HepG2 (cell line): ENCODE results near the gene APRT. TPM values are rescaled to one million over a fixed set of nuclear protein-coding genes. Genes with fewer than 3 reads are reported as not detected.

ENCODE experiments used
- ETV5 ChIP-seq: IDR thresholded peaks from 2 replicates; pipeline ENCODE4 v1.6.1; 2018; ENCODE audit warnings: missing biosample characterization, missing genetic modification reagents, inconsistent platforms, borderline replicate concordance
- MAFG ChIP-seq: sonication (generic); formaldehyde crosslinking; IDR thresholded peaks from 2 replicates; pipeline ENCODE4 v1.5.1; 2020; ENCODE audit warnings: mild to moderate bottlenecking, missing genetic modification reagents
- MTA1 ChIP-seq: sonication (generic); formaldehyde crosslinking; IDR thresholded peaks from 2 replicates; pipeline ENCODE4 v1.4.0; 2020; ENCODE audit warnings: missing genetic modification reagents, mild to moderate bottlenecking, borderline replicate concordance
- SOX5 ChIP-seq: IDR thresholded peaks from 2 replicates; pipeline ENCODE4 v1.6.1; 2016; ENCODE audit warnings: borderline replicate concordance
- ZNF138 ChIP-seq: sonication (generic); formaldehyde crosslinking; IDR thresholded peaks from 2 replicates; pipeline ENCODE4 v1.5.0; 2020; ENCODE audit warnings: mild to moderate bottlenecking, low read depth, missing genetic modification reagents
- ZNF292 ChIP-seq: sonication (generic); formaldehyde crosslinking; IDR thresholded peaks from 2 replicates; pipeline ENCODE4 v1.8.1; 2022; ENCODE audit warnings: mild to moderate bottlenecking, low read depth, missing genetic modification reagents, borderline replicate concordance
- ZNF33A ChIP-seq: sonication (generic); formaldehyde crosslinking; IDR thresholded peaks from 2 replicates; pipeline ENCODE4 v1.5.1; 2020; ENCODE audit warnings: missing genetic modification reagents, mild to moderate bottlenecking, moderate library complexity, borderline replicate concordance
- ZNF850 ChIP-seq: sonication (generic); formaldehyde crosslinking; conservative IDR thresholded peaks from 2 replicates; pipeline ENCODE4 v1.9.0; 2021; ENCODE audit warnings: mild to moderate bottlenecking, missing genetic modification reagents
- ZSCAN22 ChIP-seq: sonication (generic); formaldehyde crosslinking; IDR thresholded peaks from 2 replicates; pipeline ENCODE4 v1.4.0; 2020; ENCODE audit warnings: mild to moderate bottlenecking, missing genetic modification reagents
- polyA plus RNA-seq, 8 experiments: library from polyadenylated mRNA; depleted of rRNA in 3 of 8; stranded (reverse) in 7 of 8; unstranded in 1 of 8; fragments of >200 nt; fragmentation: Illumina TruSeq in 4 of 8; extraction: Trizol in 4 of 8; gene quantifications; 2 replicates each; pipeline versions ENCODE4 v1.2.1 to v1.2.3, GENCODE V29; 2011 to 2016; ENCODE audit warnings: low read depth in 4 of 8, missing spikeins in 1 of 8, mixed read lengths in 1 of 8; ENCODE audit not compliant: insufficient read depth in 1 of 8
- total RNA-seq, 5 experiments: library from RNA; depleted of rRNA; stranded (reverse); fragments of >200 nt; fragmentation: Illumina TruSeq; extraction: Trizol; gene quantifications; 2 replicates each; pipeline ENCODE4 v1.2.3, GENCODE V29; 2016; ENCODE audit warnings: low read depth in 1 of 5
- TF ChIP-seq, protein P1 (sequence below): sonication (generic); formaldehyde crosslinking; IDR thresholded peaks from 2 replicates; pipeline ENCODE4 v1.8.0; 2022; ENCODE audit warnings: low read depth, missing genetic modification reagents
- TF ChIP-seq, protein P2 (sequence below): sonication (generic); formaldehyde crosslinking; IDR thresholded peaks from 2 replicates; pipeline ENCODE4 v1.4.0; 2020; ENCODE audit warnings: missing genetic modification reagents

The APRT gene
- total and polyA plus RNA-seq, 2 of the 13 experiments (the other 11 are each of a cell fraction or from before 2014, with no cell fraction given) = 155 to 242 TPM

DNA sequence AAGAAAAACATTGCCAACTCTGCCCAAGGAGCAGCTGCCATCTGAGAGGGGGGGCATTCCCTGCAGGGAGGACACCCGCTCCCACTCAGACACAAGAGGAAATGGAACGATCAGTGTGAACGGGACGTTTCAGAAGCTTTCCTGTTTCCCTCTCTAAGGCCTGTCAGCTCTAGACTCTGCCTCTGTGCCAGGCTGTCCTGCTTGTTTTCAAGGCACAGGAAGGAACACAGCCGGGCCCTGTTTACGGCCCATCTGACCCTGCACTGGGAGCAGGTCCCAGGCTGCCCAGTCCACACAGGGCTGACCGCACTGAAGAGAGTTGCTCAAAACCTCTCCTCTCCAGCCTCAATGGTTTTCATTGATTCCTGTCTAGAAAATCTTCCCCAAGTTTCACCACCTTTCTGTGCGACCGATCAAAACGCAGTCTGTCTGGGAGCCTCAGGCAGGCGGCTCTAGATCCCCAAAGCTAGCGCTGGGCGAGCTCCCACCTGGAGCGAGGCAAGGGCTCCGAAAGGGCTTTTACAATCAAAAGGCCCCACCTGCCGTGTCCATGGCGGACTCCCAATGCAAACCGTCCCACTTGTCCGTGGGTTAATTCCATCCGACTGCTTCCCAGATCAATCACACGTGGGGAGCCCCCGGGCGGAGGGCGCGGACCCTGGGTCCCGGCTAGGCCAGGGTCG is 28.2 kb downstream of the APRT start (continued):
- TF ChIP-seq ZNF138 (CRISPR knock-in tag) (0 out of 2 replicates have a peak, but pooled peaks have one; percentile 24), ETV5 (CRISPR knock-in tag) (peak; percentile 30; the same call in 1 of the 2 replicates), ZNF33A (CRISPR knock-in tag) (0 out of 2 replicates have a peak, but pooled peaks have one; percentile 32), ZNF850 (CRISPR knock-in tag) (peak; percentile 18; the same call in 1 of the 2 replicates), ZSCAN22 (no peak), MTA1 (CRISPR knock-in tag) (peak; percentile 44; the same call in 1 of the 2 replicates), SOX5 (CRISPR knock-in tag) (no peak), MAFG (CRISPR knock-in tag) (0 out of 2 replicates have a peak, but pooled peaks have one; percentile 23), ZNF292 (CRISPR knock-in tag) (peak; percentile 39; the same call in 1 of the 2 replicates)
- TF ChIP-seq, protein P1, sequence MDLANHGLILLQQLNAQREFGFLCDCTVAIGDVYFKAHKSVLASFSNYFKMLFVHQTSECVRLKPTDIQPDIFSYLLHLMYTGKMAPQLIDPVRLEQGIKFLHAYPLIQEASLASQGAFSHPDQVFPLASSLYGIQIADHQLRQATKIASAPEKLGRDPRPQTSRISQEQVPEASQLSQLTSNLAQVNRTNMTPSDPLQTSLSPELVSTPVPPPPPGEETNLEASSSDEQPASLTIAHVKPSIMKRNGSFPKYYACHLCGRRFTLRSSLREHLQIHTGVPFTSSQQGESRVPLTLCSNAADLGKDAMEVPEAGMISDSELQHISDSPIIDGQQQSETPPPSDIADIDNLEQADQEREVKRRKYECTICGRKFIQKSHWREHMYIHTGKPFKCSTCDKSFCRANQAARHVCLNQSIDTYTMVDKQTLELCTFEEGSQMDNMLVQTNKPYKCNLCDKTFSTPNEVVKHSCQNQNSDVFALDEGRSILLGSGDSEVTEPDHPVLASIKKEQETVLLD (CRISPR knock-in tag) = no peak
- TF ChIP-seq, protein P2, sequence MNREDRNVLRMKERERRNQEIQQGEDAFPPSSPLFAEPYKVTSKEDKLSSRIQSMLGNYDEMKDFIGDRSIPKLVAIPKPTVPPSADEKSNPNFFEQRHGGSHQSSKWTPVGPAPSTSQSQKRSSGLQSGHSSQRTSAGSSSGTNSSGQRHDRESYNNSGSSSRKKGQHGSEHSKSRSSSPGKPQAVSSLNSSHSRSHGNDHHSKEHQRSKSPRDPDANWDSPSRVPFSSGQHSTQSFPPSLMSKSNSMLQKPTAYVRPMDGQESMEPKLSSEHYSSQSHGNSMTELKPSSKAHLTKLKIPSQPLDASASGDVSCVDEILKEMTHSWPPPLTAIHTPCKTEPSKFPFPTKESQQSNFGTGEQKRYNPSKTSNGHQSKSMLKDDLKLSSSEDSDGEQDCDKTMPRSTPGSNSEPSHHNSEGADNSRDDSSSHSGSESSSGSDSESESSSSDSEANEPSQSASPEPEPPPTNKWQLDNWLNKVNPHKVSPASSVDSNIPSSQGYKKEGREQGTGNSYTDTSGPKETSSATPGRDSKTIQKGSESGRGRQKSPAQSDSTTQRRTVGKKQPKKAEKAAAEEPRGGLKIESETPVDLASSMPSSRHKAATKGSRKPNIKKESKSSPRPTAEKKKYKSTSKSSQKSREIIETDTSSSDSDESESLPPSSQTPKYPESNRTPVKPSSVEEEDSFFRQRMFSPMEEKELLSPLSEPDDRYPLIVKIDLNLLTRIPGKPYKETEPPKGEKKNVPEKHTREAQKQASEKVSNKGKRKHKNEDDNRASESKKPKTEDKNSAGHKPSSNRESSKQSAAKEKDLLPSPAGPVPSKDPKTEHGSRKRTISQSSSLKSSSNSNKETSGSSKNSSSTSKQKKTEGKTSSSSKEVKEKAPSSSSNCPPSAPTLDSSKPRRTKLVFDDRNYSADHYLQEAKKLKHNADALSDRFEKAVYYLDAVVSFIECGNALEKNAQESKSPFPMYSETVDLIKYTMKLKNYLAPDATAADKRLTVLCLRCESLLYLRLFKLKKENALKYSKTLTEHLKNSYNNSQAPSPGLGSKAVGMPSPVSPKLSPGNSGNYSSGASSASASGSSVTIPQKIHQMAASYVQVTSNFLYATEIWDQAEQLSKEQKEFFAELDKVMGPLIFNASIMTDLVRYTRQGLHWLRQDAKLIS (CRISPR knock-in tag) = 0 out of 2 replicates have a peak, but pooled peaks have one; percentile 6
